Liver (tissue), 9 donors: ENCODE measurements around the gene LZIC. TPM values are rescaled to one million over a fixed set of nuclear protein-coding genes. Genes with fewer than 3 reads are reported as not detected.

ENCODE experiments used
- DNase-seq: peaks from one replicate; pipeline ENCODE4 v3.0.0-alpha.2; 2017; ENCODE audit warnings: low spot score
- H3K27ac ChIP-seq, 2 donors: one replicate each; pipeline ENCODE4 v1.7.0; 2013; ENCODE audit warnings: inconsistent platforms in 2 of 2, low read length in 2 of 2, control low read depth in 1 of 2, low read depth in 1 of 2, mild to moderate bottlenecking in 1 of 2
- H3K27me3 ChIP-seq, 4 donors: one replicate each; pipeline versions ENCODE4 v1.6.1 to v1.7.0; 2013; ENCODE audit warnings: low read length in 3 of 4, inconsistent platforms in 1 of 4, mild to moderate bottlenecking in 1 of 4, moderate library complexity in 1 of 4; ENCODE audit not compliant: control insufficient read depth in 4 of 4, insufficient read depth in 4 of 4
- H3K36me3 ChIP-seq, 4 donors: one replicate each; pipeline versions ENCODE4 v1.6.1 to v1.7.0; 2013; ENCODE audit warnings: low read length in 3 of 4, mild to moderate bottlenecking in 3 of 4, low read depth in 1 of 4, moderate library complexity in 1 of 4; ENCODE audit not compliant: control insufficient read depth in 4 of 4, insufficient read depth in 3 of 4
- H3K4me1 ChIP-seq, 4 donors: one replicate each; pipeline versions ENCODE4 v1.6.1 to v1.7.0; 2013; ENCODE audit warnings: low read length in 3 of 4, mild to moderate bottlenecking in 3 of 4, moderate library complexity in 1 of 4; ENCODE audit not compliant: control insufficient read depth in 4 of 4, insufficient read depth in 4 of 4
- H3K4me3 ChIP-seq, 3 donors: one replicate each; pipeline versions ENCODE4 v1.6.1 to v1.7.0; 2013; ENCODE audit warnings: low read length in 3 of 3, control low read depth in 1 of 3, low read depth in 1 of 3, mild to moderate bottlenecking in 1 of 3
- H3K9ac ChIP-seq, 2 donors: one replicate each; pipeline ENCODE4 v1.7.0; 2013; ENCODE audit warnings: low read length in 2 of 2, mild to moderate bottlenecking in 2 of 2, moderate library complexity in 2 of 2, control low read depth in 1 of 2, low read depth in 1 of 2
- H3K9me3 ChIP-seq, 4 donors: one replicate each; pipeline versions ENCODE4 v1.6.1 to v1.7.0; 2013; ENCODE audit warnings: low read length in 3 of 4; ENCODE audit not compliant: control insufficient read depth in 4 of 4
- CTCF ChIP-seq: fragments of 150-350 bp; IDR thresholded peaks from 2 replicates; pipeline ENCODE4 v1.5.1; 2017; ENCODE audit warnings: improper control_type of control experiment, low read depth, low read length; ENCODE audit not compliant: missing input control
- EGR1 ChIP-seq, 2 donors: IDR thresholded peaks; 2 replicates each; pipeline ENCODE4 v1.6.1; 2016 to 2018; ENCODE audit warnings: antibody characterized with exemption in 2 of 2, low read depth in 2 of 2
- FOXA2 ChIP-seq: IDR thresholded peaks from 2 replicates; pipeline ENCODE4 v1.6.1; 2016; ENCODE audit warnings: antibody characterized with exemption
- GABPA ChIP-seq, 2 donors: IDR thresholded peaks in 1 of 2; conservative IDR thresholded peaks in 1 of 2; 2 replicates each; pipeline ENCODE4 v1.6.1; 2016; ENCODE audit warnings: antibody characterized with exemption in 2 of 2, mild to moderate bottlenecking in 1 of 2, moderate library complexity in 1 of 2
- HNF4G ChIP-seq: IDR thresholded peaks from 2 replicates; pipeline ENCODE4 v1.6.1; 2016; ENCODE audit warnings: antibody characterized with exemption
- JUND ChIP-seq, 2 donors: IDR thresholded peaks; 2 replicates each; pipeline ENCODE4 v1.6.1; 2016; ENCODE audit warnings: antibody characterized with exemption in 2 of 2
- MAX ChIP-seq: IDR thresholded peaks from 2 replicates; pipeline ENCODE4 v1.6.1; 2016; ENCODE audit warnings: antibody characterized with exemption
- NR2F2 ChIP-seq: IDR thresholded peaks from 2 replicates; pipeline ENCODE4 v1.6.1; 2016; ENCODE audit warnings: antibody characterized with exemption
- RAD21 ChIP-seq, 2 donors: IDR thresholded peaks; 2 replicates each; pipeline ENCODE4 v1.6.1; 2016; ENCODE audit warnings: antibody characterized with exemption in 2 of 2, mild to moderate bottlenecking in 2 of 2
- REST ChIP-seq: IDR thresholded peaks from 2 replicates; pipeline ENCODE4 v1.6.1; 2016; ENCODE audit warnings: antibody characterized with exemption, mild to moderate bottlenecking
- SP1 ChIP-seq: IDR thresholded peaks from 2 replicates; pipeline ENCODE4 v1.6.1; 2018; ENCODE audit warnings: antibody characterized with exemption, mild to moderate bottlenecking
- TAF1 ChIP-seq: conservative IDR thresholded peaks from 2 replicates; pipeline ENCODE4 v1.6.1; 2016; ENCODE audit warnings: antibody characterized with exemption, mild to moderate bottlenecking
- ZBTB33 ChIP-seq: IDR thresholded peaks from 2 replicates; pipeline ENCODE4 v1.6.1; 2016; ENCODE audit warnings: antibody characterized with exemption
- whole genome bisulfite sequencing: extraction: QIAGEN DNeasy Blood & Tissue Kit; methylation state at CpG from one replicate; pipeline ENCODE4 v1.1.7; 2013; 5-methylcytosine and 5-hydroxymethylcytosine counted together
- polyA plus RNA-seq, 2 donors: library from polyadenylated mRNA; stranded (reverse) in 1 of 2; unstranded in 1 of 2; fragments of 200-250 nt in 1 of 2; fragments of >200 nt in 1 of 2; fragmentation: Nextera tagmentation in 1 of 2; extraction: Ambion mirVana in 1 of 2; gene quantifications; one replicate each; pipeline versions ENCODE4 v1.2.1 to v1.2.3, GENCODE V29; 2013 to 2015
- total RNA-seq, 2 donors: library from RNA; depleted of rRNA; stranded (reverse); fragments of >200 nt; gene quantifications; one replicate each; pipeline ENCODE4 v1.2.3, GENCODE V29; 2014
- donor health status: healthy.
- donor health status: healthy.
- donor health status: healthy.
- donor health status: healthy.
- donor health status: healthy.

Gene LZIC
- total and polyA plus RNA-seq, 4 donors: 10.8 to 22.6 (median 13.8) TPM

GRCh38 chr1:9890224-9890731 lies 52.9 kb downstream of the LZIC start:
- no peak for DNase-seq
- Histone ChIP-seq H3K9me3 (no peaks in the 10 kb centered on the region), H3K27ac (no peak overlapping the region), H3K4me1 (peaks cover 0 to 3% (median 1%) of the 10 kb centered on the region in 4 donors), H3K4me3 (no peak overlapping the region), H3K27me3 (no peaks in the 10 kb centered on the region), H3K9ac (no peak overlapping the region), H3K36me3 (peaks cover 0 to 3% (median under 1%) of the 10 kb centered on the region in 4 donors)
- WGBS: 73% methylated on average over 6 of the region's 6 CpGs
- TF ChIP-seq HNF4G: no peak

- Histone ChIP-seq H3K36me3 (peaks cover 0 to 3% (median under 1%) of the 10 kb centered on the region in 4 donors), H3K4me1 (peaks cover 0 to 3% (median 1%) of the 10 kb centered on the region in 4 donors), H3K9ac (no peak overlapping the region), H3K27me3 (no peaks in the 10 kb centered on the region), H3K9me3 (no peaks in the 10 kb centered on the region), H3K27ac (no peak overlapping the region), H3K4me3 (no peak overlapping the region)
- TF ChIP-seq TAF1: no peak
- WGBS: 88% methylated on average over 8 of the region's 8 CpGs
- no peak for DNase-seq
Measured at GRCh38 chr1:9889411-9889810, 53.8 kb downstream of the LZIC start.

- no peaks in the 10 kb centered on the region for H3K9me3 ChIP-seq
- TF ChIP-seq MAX: no peak
- no peak for TF ChIP-seq FOXA2
- no peak for TF ChIP-seq TAF1
- no peak for TF ChIP-seq JUND (IDR thresholded peaks at IDR 0.05)
- TF ChIP-seq REST: no peak
- no peak for TF ChIP-seq ZBTB33
- TF ChIP-seq GABPA (IDR thresholded peaks at IDR 0.05 in 1 of 2, conservative IDR thresholded peaks at IDR 0.05 in 1 of 2): no peak
- TF ChIP-seq SP1: no peak
- TF ChIP-seq CTCF: no peak
- no peak for TF ChIP-seq EGR1 (IDR thresholded peaks at IDR 0.05; ENCODE audit: low read depth in 2 of 2)
- TF ChIP-seq NR2F2: no peak
- TF ChIP-seq RAD21 (IDR thresholded peaks at IDR 0.05): no peak
- H3K4me1 ChIP-seq: peaks cover 0 to 3% (median 1%) of the 10 kb centered on the region in 4 donors
- peaks cover 0 to 3% (median under 1%) of the 10 kb centered on the region in 4 donors for H3K36me3 ChIP-seq
- no peak overlapping the region for H3K4me3 ChIP-seq
- no peak overlapping the region for H3K27ac ChIP-seq
- H3K27me3 ChIP-seq: no peaks in the 10 kb centered on the region
- H3K9ac ChIP-seq: no peak overlapping the region
- DNase-seq: no peak
- WGBS: 94% methylated on average over 9 of the region's 9 CpGs
Measured at GRCh38 chr1:9888886-9889285, 54.3 kb downstream of the LZIC start.
